GM23338 (cell line): ENCODE measurements around the gene LMBR1L. TPM values are rescaled to one million over a fixed set of nuclear protein-coding genes. Genes with fewer than 3 reads are reported as not detected.

Experiments used
- ATAC-seq: fragments of 200-7000 bp; cut with Tn5 transposase; 3 replicates; pipeline ENCODE4 v1.9.1; 2020
- DNase-seq: peaks from one replicate; pipeline ENCODE4 v3.0.0-alpha.2; 2015; ENCODE audit warnings: low spot score
- H2AFZ ChIP-seq: fragments of 200-600 bp; sonication (generic); 2 replicates; pipeline ENCODE4 v1.8.0; 2016; ENCODE audit warnings: antibody characterized with exemption, mild to moderate bottlenecking, moderate library complexity
- H3F3A ChIP-seq: fragments of 200-600 bp; sonication (generic); replicated peaks from 2 replicates; pipeline ENCODE4 v1.8.0; 2017; ENCODE audit warnings: antibody characterized with exemption, mixed run types, low read depth
- H3K27ac ChIP-seq: fragments of 200-600 bp; sonication (generic); 2 replicates; pipeline ENCODE4 v1.6.1; 2016; ENCODE audit warnings: low read depth
- H3K27me3 ChIP-seq: fragments of 200-600 bp; sonication (generic); 2 replicates; pipeline ENCODE4 v1.8.0; 2016; ENCODE audit warnings: mild to moderate bottlenecking, mixed run types, moderate library complexity; ENCODE audit not compliant: insufficient read depth
- H3K36me3 ChIP-seq: fragments of 200-600 bp; sonication (generic); 2 replicates; pipeline ENCODE4 v1.8.0; 2016; ENCODE audit warnings: mild to moderate bottlenecking; ENCODE audit not compliant: insufficient read depth
- H3K4me1 ChIP-seq: fragments of 200-600 bp; sonication (generic); 2 replicates; pipeline ENCODE4 v1.8.0; 2016; ENCODE audit warnings: mild to moderate bottlenecking, moderate library complexity; ENCODE audit not compliant: insufficient read depth
- H3K4me2 ChIP-seq: fragments of 200-600 bp; sonication (generic); 2 replicates; pipeline ENCODE4 v1.7.1; 2017; ENCODE audit warnings: mixed run types
- H3K4me3 ChIP-seq: fragments of 200-600 bp; sonication (generic); 2 replicates; pipeline ENCODE4 v1.6.1; 2016; ENCODE audit warnings: mixed run types
- H3K79me2 ChIP-seq: fragments of 200-600 bp; sonication (generic); replicated peaks from 2 replicates; pipeline ENCODE4 v1.8.0; 2017; ENCODE audit warnings: mild to moderate bottlenecking; ENCODE audit not compliant: insufficient read depth
- H3K9me2 ChIP-seq: fragments of 200-600 bp; sonication (generic); 2 replicates; pipeline ENCODE4 v1.8.0; 2017; ENCODE audit not compliant: insufficient read depth
- H4K20me1 ChIP-seq: fragments of 200-600 bp; sonication (generic); replicated peaks from 2 replicates; pipeline ENCODE4 v1.8.0; 2017; ENCODE audit warnings: mild to moderate bottlenecking; ENCODE audit not compliant: insufficient read depth
- H3K27ac Mint-ChIP-seq: 2 replicates; pipeline ENCODE4 v1.8.0; 2020; ENCODE audit warnings: inconsistent platforms, mild to moderate bottlenecking, moderate library complexity, mixed read lengths
- H3K27me3 Mint-ChIP-seq: 3 replicates; pipeline ENCODE4 v1.8.0; 2022; ENCODE audit warnings: low read depth, mild to moderate bottlenecking, moderate library complexity, mixed read lengths, inconsistent platforms; ENCODE audit not compliant: insufficient read depth, poor library complexity
- H3K36me3 Mint-ChIP-seq: 3 replicates; pipeline ENCODE4 v1.8.0; 2021; ENCODE audit warnings: low read depth, mild to moderate bottlenecking, inconsistent platforms, moderate library complexity, mixed read lengths
- H3K4me1 Mint-ChIP-seq: 3 replicates; pipeline ENCODE4 v1.8.0; 2020; ENCODE audit warnings: mild to moderate bottlenecking, inconsistent platforms, mixed read lengths
- H3K4me3 Mint-ChIP-seq: 3 replicates; pipeline ENCODE4 v1.8.0; 2021; ENCODE audit warnings: moderate library complexity, mild to moderate bottlenecking, inconsistent platforms, mixed read lengths
- H3K9me3 Mint-ChIP-seq: 3 replicates; pipeline ENCODE4 v1.8.0; 2020; ENCODE audit warnings: moderate library complexity, mild to moderate bottlenecking, inconsistent platforms, mixed read lengths
- CREB1 ChIP-seq: fragments of 250-450 bp; sonication (Bioruptor Pico); IDR thresholded peaks from 2 replicates; pipeline ENCODE4 v1.5.0; 2020; ENCODE audit warnings: low read depth, mild to moderate bottlenecking, moderate library complexity
- CTCF ChIP-seq, 2 experiments: fragments of 200-600 bp in 1 of 2; sonication (generic) in 1 of 2; conservative IDR thresholded peaks; 2 replicates each; pipeline versions ENCODE4 v1.5.1 to v1.6.1; 2016 to 2017; ENCODE audit warnings: antibody characterized with exemption in 2 of 2, low read depth in 2 of 2, mild to moderate bottlenecking in 2 of 2, moderate library complexity in 1 of 2
- EZH2 ChIP-seq: fragments of 200-600 bp; sonication (generic); IDR thresholded peaks from one replicate; pipeline ENCODE4 v1.8.0; 2017; ENCODE audit warnings: antibody characterized with exemption, mild to moderate bottlenecking, low read depth; ENCODE audit not compliant: unreplicated experiment
- JUNB ChIP-seq: IDR thresholded peaks from one replicate; pipeline ENCODE4 v1.6.1; 2016; ENCODE audit warnings: antibody characterized with exemption; ENCODE audit not compliant: unreplicated experiment
- NANOG ChIP-seq: IDR thresholded peaks from 2 replicates; pipeline ENCODE4 v1.6.1; 2016; ENCODE audit warnings: antibody characterized with exemption, borderline replicate concordance
- POLR2AphosphoS5 ChIP-seq: IDR thresholded peaks from 2 replicates; pipeline ENCODE4 v1.6.1; 2016; ENCODE audit warnings: antibody characterized with exemption, low read depth
- REST ChIP-seq: IDR thresholded peaks from one replicate; pipeline ENCODE4 v1.6.1; 2018; ENCODE audit warnings: antibody characterized with exemption; ENCODE audit not compliant: unreplicated experiment
- STAT1 ChIP-seq: IDR thresholded peaks from one replicate; pipeline ENCODE4 v1.6.1; 2016; ENCODE audit warnings: antibody characterized with exemption; ENCODE audit not compliant: unreplicated experiment
- ZNF114 ChIP-seq: fragments of 250-450 bp; sonication (Bioruptor Pico); IDR thresholded peaks from 2 replicates; pipeline ENCODE4 v1.5.0; 2020; ENCODE audit warnings: mild to moderate bottlenecking, moderate library complexity
- ZNF331 ChIP-seq: fragments of 250-450 bp; sonication (Bioruptor Pico); IDR thresholded peaks from 2 replicates; pipeline ENCODE4 v1.5.0; 2020; ENCODE audit warnings: low read depth, mild to moderate bottlenecking, moderate library complexity
- polyA plus RNA-seq: library from polyadenylated mRNA; unstranded; fragments of >200 nt; fragmentation: Nextera tagmentation; extraction: Ambion mirVana; gene quantifications from 2 replicates; pipeline ENCODE4 v1.2.1, GENCODE V29; 2016
- total RNA-seq: library from RNA; depleted of rRNA; stranded (reverse); fragments of >200 nt; shearing (Covaris generic); gene quantifications from 2 replicates; pipeline ENCODE4 v1.2.3, GENCODE V29; 2014

Gene LMBR1L
- total and polyA plus RNA-seq, 2 experiments from 2014 or later = 19.8 to 57.0 TPM

GRCh38 chr12:49058366-49059044 lies 52.1 kb downstream of the LMBR1L start (continued):
- TF ChIP-seq REST = no peak
- no peak for TF ChIP-seq EZH2
- no peak for TF ChIP-seq JUNB
- no peak for TF ChIP-seq CTCF (conservative IDR thresholded peaks at IDR 0.05; ENCODE audit: low read depth in 2 of 2)
- no peak for TF ChIP-seq ZNF331
- no peak for TF ChIP-seq NANOG
- no peak for TF ChIP-seq CREB1 (CRISPR knock-in tag)
- TF ChIP-seq POLR2AphosphoS5 = no peak
- TF ChIP-seq STAT1 = no peak

DNA sequence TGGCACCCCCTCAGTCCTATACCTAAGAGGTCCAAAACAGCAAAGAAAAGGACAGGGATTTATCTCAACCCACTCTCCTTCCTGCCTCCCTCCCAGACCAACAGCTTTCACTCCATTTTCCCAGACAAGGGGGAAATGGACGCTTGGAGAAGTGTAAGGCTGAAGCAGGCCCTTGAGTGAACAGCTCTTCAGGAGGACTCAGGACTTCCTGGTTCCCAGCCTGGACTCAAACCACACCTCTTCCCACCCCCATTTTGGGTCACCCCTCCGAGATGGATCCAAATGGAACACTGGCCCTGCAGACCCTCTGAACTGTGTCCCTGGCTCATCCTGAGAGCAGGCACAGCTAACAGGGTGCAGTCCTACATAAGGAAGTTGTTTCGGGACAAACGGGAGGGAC lies 52.8 kb downstream of the LMBR1L start:
- Histone ChIP-seq H3K27ac (no peak overlapping the region), H4K20me1 (peaks cover 54% of the 10 kb centered on the region), H3K27me3 (no peaks in the 10 kb centered on the region), H3F3A (no peaks in the 10 kb centered on the region), H3K9me2 (no peaks in the 10 kb centered on the region), H3K4me1 (peaks cover 29% of the 10 kb centered on the region), H3K4me3 (peak overlapping the region; percentile 99), H3K4me2 (peak overlapping the region; percentile 98), H3K79me2 (peaks cover 66% of the 10 kb centered on the region), H2AFZ (no peak overlapping the region), H3K36me3 (peaks cover 15% of the 10 kb centered on the region; the same call in 1 of the 2 replicates)
- Mint-ChIP-seq H3K4me1 (peaks cover 48% of the 10 kb centered on the region), H3K27ac (no peak overlapping the region), H3K36me3 (peaks cover 31% of the 10 kb centered on the region), H3K27me3 (peaks cover 24% of the 10 kb centered on the region), H3K4me3 (peak overlapping the region; percentile 97), H3K9me3 (no peaks in the 10 kb centered on the region)
- ATAC-seq (no peak), DNase-seq (no peak)
- TF ChIP-seq ZNF114 (CRISPR knock-in tag) (no peak), ZNF331 (no peak), JUNB (no peak), CTCF (conservative IDR thresholded peaks at IDR 0.05; ENCODE audit: low read depth in 2 of 2) (no peak), REST (no peak), STAT1 (no peak), NANOG (no peak), EZH2 (no peak), POLR2AphosphoS5 (no peak)
